Ovary (tissue), 9 donors: ENCODE measurements around the gene ADAM12. TPM values are rescaled to one million over a fixed set of nuclear protein-coding genes. Genes with fewer than 3 reads are reported as not detected.

Experiments
- DNase-seq, 5 donors: peaks; one replicate each; pipeline ENCODE4 v3.0.0-alpha.2; 2019 to 2020
- H3K27ac ChIP-seq, 2 donors: fragments of 200-600 bp; one replicate each; pipeline versions ENCODE4 v1.5.1 to v1.8.0; 2019 to 2022
- H3K27me3 ChIP-seq: fragments of 200-600 bp; one replicate; pipeline ENCODE4 v1.8.0; 2022
- H3K36me3 ChIP-seq: fragments of 200-600 bp; sonication (generic); one replicate; pipeline ENCODE4 v1.5.1; 2019
- H3K4me1 ChIP-seq: one replicate; pipeline ENCODE4 v1.8.1; 2013; ENCODE audit warnings: mild to moderate bottlenecking, moderate library complexity; ENCODE audit not compliant: insufficient read depth
- H3K4me3 ChIP-seq: fragments of 200-600 bp; sonication (generic); one replicate; pipeline ENCODE4 v1.5.1; 2017
- H3K9me3 ChIP-seq, 2 donors: fragments of 200-600 bp in 1 of 2; sonication (generic) in 1 of 2; one replicate each; pipeline versions ENCODE4 v1.5.1 to v1.8.1; 2013 to 2019; ENCODE audit warnings: mild to moderate bottlenecking in 1 of 2, moderate library complexity in 1 of 2
- CTCF ChIP-seq, 3 donors: fragments of 450-650 bp in 2 of 3; fragments of 200-600 bp in 1 of 3; IDR thresholded peaks; one replicate each; pipeline versions ENCODE4 v1.5.1 to v1.8.0; 2016 to 2022; ENCODE audit warnings: antibody characterized with exemption in 3 of 3, mild to moderate bottlenecking in 1 of 3
- EP300 ChIP-seq: sonication (generic); formaldehyde crosslinking; IDR thresholded peaks from one replicate; pipeline ENCODE4 v1.6.1; 2017; ENCODE audit warnings: antibody characterized with exemption
- POLR2A ChIP-seq: fragments of 450-650 bp; IDR thresholded peaks from one replicate; pipeline ENCODE4 v1.6.1; 2017; ENCODE audit warnings: antibody characterized with exemption, mild to moderate bottlenecking, moderate library complexity
- WGBS, 3 donors: extraction: QIAGEN DNeasy Blood & Tissue Kit in 1 of 3; methylation state at CpG; one replicate each; pipeline versions ENCODE4 v1.1.5 to v1.1.7; 2013 to 2017; 5-methylcytosine and 5-hydroxymethylcytosine counted together
- intact Hi-C, 4 donors: fragments of 100-400 bp; cut with DNase I; formaldehyde crosslinking; loops; one replicate each; pipeline versions ENCODE4 v1.11.0 to v1.15.1; 2022 to 2023
- polyA plus RNA-seq, 2 donors: library from polyadenylated mRNA; stranded (reverse); fragments of 200-250 nt in 1 of 2; fragments of 350-450 nt in 1 of 2; fragmentation: Illumina TruSeq in 1 of 2; extraction: RNeasy Lipid Tissue Mini Kit (QIAGEN cat#74804) in 1 of 2; gene quantifications; one replicate each; pipeline ENCODE4 v1.2.3, GENCODE V29; 2013 to 2014
- total RNA-seq, 7 donors: library from RNA; depleted of rRNA in 2 of 7; stranded (reverse); fragments of >200 nt in 2 of 7; fragmentation: NEBNext Ultra II Directional in 3 of 7; extraction: Animal tissue kit (Norgen Biotek cat#: 25700) in 3 of 7; gene quantifications; one replicate each; pipeline versions ENCODE4 v1.1.0 to v1.2.4, GENCODE V29; 2016 to 2023
- donor health status: DM: no; HTN: no; CAD: no; lungs with moderate emphysema.
- donor health status: DM: no; HTN: no; CAD: no.
- donor health status: Bipolar disorder and iron deficiency.
- donor health status: DM: yes; HTN: yes; CAD: no.
- donor health status: DM: no; HTN: no; CAD: no.
- donor health status: DM: yes; HTN: yes; CAD: no.

The ADAM12 gene
- total and polyA plus RNA-seq, 9 donors, result 1.8 to 27.2 (median 10.3) TPM

DNA sequence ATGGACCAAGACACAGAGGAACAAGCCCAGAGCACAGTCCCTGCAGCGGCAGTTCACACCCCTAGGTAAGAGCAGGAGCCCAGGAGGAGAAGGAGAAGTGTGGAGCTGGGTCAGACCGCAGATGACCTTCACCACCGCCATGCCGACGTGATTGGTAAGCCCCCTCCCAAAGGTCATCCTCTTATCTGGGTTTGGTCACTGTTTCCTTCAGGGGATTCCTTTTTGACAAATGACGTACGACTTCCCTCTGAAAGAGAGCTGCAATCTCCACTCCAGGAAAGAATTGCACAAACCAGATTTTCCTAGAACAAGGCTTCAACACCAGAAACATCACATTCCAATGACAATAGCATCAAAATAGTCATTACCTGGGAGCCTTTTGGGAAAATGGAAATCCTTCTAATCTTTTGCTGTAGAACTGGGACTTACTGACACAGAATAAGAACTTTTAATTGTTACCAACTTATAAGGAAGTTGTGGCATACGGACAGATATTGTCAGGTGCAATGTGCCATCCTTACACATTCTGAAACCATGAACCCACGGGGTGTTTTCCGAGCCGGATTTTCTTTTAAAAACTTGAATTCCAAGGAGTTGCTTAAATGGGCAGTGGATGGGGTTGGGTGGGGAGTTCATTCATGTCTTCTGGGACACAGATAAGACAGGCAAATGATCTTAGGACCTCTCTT lies 20.8 kb upstream of the ADAM12 start:
- H3K27me3 ChIP-seq, result no peaks in the 10 kb centered on the region
- no peaks in the 10 kb centered on the region for H3K9me3 ChIP-seq
- no peak for DNase-seq
- WGBS, 3 donors, result 51 to 57% (median 56%) methylated on average over 11 of the region's 11 CpGs
- intact Hi-C loops, result no loop called here
- no peaks in the 10 kb centered on the region for H3K4me1 ChIP-seq
- H3K36me3 ChIP-seq, result no peaks in the 10 kb centered on the region
- no peak overlapping the region for H3K4me3 ChIP-seq
- H3K27ac ChIP-seq, result no peak overlapping the region
- no peak for TF ChIP-seq EP300
- no peak for TF ChIP-seq CTCF (IDR thresholded peaks at IDR 0.05)
- no peak for TF ChIP-seq POLR2A

DNA sequence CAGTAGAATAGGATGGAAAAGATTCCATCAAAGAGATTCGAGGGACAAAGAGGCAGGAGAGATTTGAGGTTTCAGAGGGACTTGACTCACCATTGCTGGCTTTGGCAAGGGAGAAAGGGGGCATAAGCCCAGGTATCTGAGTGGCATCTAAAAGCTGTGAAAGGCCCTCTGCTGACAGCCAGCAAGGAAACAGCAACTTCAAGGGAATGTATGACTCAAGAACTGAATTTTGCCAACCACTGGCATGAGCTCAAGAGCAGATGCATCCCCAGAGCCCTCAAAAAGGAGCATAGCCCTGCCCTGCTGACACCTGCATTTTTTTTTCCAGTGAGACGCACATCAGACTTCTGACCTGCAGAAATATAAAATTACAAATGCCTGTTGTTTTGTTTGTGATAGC lies 19.6 kb upstream of the ADAM12 start:
- Histone ChIP-seq H3K9me3 (no peaks in the 10 kb centered on the region), H3K36me3 (no peaks in the 10 kb centered on the region), H3K27ac (no peak overlapping the region), H3K4me1 (no peaks in the 10 kb centered on the region), H3K4me3 (no peak overlapping the region), H3K27me3 (no peaks in the 10 kb centered on the region)
- 85 to 91% (median 90%) methylated on average over 2 of the region's 2 CpGs for WGBS, 3 donors
- TF ChIP-seq POLR2A, result no peak
- no peak for TF ChIP-seq EP300
- TF ChIP-seq CTCF (IDR thresholded peaks at IDR 0.05), result no peak
- intact Hi-C loops, result no loop called here
- DNase-seq, result no peak

DNA sequence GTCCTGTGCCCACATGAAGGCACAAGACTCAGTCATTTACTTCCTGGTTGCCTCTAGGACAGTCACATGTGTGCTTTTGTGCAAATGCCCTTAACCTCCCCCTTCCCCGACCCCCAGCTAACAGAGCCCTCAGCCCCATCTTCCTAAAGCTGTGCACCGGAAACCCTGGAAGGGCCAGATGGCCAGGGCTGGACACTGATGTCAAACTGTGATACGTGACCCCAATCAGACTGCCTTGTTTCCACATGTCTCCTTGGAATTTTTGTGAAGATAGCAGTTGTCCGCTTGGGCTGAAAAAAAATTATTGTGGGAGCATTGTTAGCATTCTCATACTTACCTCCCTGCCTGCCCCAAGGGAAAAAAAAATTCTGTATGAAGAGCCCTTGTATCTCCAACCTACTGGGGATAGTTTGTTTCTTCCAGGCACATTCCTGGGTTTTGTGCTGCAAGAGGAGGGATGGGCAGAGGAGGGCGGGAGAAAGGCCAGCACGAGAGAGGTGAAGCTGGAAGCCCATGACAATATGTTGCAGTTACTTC lies 17.0 kb upstream of the ADAM12 start:
- Histone ChIP-seq H3K9me3 (no peaks in the 10 kb centered on the region), H3K27ac (no peak overlapping the region), H3K36me3 (no peaks in the 10 kb centered on the region), H3K4me3 (no peak overlapping the region), H3K4me1 (no peaks in the 10 kb centered on the region), H3K27me3 (no peaks in the 10 kb centered on the region)
- TF ChIP-seq EP300, result no peak
- TF ChIP-seq POLR2A, result no peak
- TF ChIP-seq CTCF (IDR thresholded peaks at IDR 0.05), result no peak
- DNase-seq, result no peak
- WGBS, 3 donors, result 66 to 75% (median 66%) methylated on average over 6 of the region's 6 CpGs
- intact Hi-C loops, result no loop called here

GRCh38 chr10:126402721-126403695 lies 14.7 kb upstream of the ADAM12 start:
- Histone ChIP-seq H3K36me3 (no peaks in the 10 kb centered on the region), H3K27ac (no peak overlapping the region), H3K4me3 (no peak overlapping the region), H3K27me3 (no peaks in the 10 kb centered on the region), H3K4me1 (no peaks in the 10 kb centered on the region), H3K9me3 (no peaks in the 10 kb centered on the region)
- DNase-seq, result no peak
- intact Hi-C loops, result no loop called here
- WGBS, 3 donors, result 54 to 63% (median 57%) methylated on average over 7 of the region's 7 CpGs
- TF ChIP-seq POLR2A (no peak), CTCF (IDR thresholded peaks at IDR 0.05) (no peak), EP300 (no peak)
